HG03565 (cell line): Measurements from ENCODE around the gene FGD6.
"Not testable (repeated sequence)": the region's sequence is repeated elsewhere in the genome, so short reads cannot be mapped to it uniquely, and the experiment has no call there.

Experiments
- ATAC-seq: cut with Tn5 transposase; IDR thresholded peaks from one replicate; pipeline ENCODE4 v1.9.1; 2021; ENCODE audit warnings: mild to moderate bottlenecking, moderate library complexity; ENCODE audit not compliant: unreplicated experiment

FGD6 gene

DNA sequence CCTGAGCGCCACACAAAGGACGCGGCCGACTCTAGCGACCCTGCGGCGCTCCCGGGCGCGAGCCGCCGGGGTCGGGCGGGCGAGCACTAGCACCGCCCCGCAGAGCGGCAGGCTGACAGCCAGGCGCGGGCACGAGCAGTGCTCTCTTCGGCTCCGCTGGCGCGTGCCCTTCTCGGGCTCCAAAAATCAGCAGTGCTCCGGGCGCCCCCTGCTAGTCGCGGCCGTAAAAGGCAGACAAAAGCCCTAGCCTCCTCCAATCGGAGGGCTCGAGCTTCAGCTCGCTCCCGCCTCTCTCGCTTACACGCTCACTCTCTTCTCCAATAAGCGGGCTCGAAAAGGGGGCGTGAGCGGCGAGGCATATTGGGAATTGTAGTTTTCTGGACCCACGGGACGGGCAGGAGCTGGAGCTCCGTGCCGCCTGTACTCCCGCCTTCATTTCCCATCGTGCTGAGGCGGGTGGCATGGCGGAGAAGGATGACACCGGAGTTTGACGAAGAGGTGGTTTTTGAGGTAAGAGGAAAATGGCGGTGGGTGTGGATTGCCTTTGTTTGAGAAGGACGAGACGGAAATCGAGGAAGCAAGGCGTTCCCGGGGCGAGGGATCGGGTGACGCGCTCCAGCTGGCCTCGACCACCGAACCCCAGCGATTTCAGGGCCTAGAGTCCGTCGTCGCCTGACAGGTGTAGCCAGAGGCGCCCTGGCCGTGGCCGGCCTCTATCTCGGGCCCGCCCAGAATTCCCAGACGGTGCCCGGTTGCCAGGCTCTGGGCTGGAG lies at the start of gene FGD6, which contains the start of gene VEZT:
TSS of gene FGD6 (minus strand) at position 91 of the 773 bp plus-strand sequence. CDS start 227 bp downstream, outside the sequence.
TSS of gene VEZT (plus strand) at position 431 of the 773 bp plus-strand sequence. CDS start at position 475, 44 bp downstream.
- ATAC-seq, result peak; percentile 88

DNA sequence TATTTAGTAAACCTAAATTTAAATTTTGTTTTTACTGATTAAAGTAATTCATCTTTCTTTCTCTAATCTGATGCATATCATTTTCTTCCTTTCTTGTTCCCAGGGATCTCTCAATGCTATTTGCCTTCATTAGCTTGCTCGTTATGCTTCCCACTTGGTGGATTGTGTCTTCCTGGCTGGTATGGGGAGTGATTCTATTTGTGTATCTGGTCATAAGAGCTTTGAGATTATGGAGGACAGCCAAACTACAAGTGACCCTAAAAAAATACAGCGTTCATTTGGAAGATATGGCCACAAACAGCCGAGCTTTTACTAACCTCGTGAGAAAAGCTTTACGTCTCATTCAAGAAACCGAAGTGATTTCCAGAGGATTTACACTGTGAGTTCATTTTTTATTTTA lies 49.0 kb upstream of the FGD6 start:
- ATAC-seq, result no peak

DNA sequence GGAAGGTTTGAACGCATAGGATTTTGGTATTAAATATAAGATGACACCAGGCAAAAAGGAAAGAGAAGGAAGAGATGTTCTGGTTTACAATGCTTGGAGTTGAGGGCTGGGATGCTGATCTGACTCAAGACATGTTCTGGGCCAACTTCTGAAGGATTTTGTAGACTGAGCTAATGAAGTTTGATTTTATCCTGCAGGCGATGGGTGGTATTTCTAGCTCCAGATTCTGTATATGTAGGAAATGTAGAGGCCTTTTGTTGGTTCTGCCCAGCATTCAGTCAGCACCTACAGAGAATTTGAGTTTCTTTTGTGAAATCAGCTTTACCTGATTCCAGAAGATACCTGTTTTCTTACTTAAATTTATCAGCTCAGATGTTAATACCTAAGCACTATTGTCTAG lies 48.5 kb upstream of the FGD6 start:
- ATAC-seq, result no peak

DNA sequence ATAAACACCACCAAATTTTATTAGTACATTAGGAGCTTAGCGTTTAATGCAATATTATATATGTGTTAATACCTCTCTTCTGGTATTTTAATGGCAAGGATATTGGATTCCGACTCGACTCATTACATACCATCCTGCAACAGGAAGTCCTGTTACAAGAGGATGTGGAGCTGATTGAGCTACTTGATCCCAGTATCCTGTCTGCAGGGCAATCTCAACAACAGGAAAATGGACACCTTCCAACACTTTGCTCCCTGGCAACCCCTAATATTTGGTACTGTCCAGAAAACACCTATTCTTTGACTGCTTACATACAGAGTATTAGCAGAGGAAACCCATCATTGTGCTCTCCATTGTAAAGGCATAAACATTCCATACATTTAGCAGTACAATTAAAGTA lies 45.5 kb upstream of the FGD6 start:
- no peak for ATAC-seq

DNA sequence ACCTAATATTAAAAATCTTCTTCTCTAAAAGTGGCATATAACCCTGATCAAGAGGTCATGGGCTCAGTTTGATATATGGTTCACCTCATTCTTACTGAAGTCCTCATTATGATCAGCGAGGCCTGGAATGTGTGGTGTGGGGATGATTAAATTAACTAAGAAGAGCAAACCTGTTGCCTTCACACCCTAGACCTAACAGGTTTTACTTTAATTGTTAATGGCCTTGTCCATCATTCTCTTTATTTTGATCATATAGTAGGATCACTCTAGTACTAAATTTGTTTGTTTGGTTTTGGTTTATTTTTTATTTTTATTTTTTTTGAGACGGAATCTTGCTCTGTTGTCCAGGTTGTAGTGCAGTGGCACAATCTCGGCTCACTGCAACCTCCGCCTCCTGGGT lies 43.8 kb upstream of the FGD6 start:
- no peak for ATAC-seq

DNA sequence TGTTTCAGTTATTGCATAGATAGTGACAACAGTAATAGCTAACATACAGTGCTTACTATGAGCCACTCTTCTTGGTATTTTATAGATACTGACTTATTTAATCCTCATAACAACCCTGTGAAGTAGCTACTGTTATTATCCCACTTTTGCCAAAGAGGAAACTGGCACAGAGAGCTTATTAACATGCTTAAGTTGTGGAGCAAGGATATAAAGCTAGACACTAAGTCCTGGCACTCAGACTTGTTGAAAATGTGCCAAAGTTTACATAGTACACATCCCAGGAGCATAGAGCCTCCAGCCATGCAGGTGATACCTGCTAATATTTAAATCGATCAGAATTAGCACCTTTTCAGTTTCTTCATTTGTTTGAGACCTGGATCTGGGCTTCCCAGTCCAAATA lies 42.1 kb upstream of the FGD6 start:
- no peak for ATAC-seq

DNA sequence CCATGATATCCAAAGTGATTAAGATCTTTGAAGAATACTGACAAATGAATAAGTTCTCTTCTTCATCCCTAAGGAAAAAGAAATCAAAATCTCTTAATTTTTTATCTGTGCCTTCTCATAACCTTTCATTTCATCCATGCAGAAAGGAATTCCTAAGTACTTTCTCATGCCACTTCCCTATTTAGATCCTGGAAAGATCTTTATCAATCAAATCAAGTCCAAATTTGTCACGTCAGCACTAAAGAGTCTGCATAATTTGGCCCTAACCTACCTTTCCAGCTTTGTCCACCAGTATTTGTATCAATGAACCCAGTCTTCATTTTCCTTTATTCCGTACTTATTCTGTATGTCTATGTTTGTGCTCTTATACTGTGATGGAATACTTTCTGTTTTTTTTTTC lies 41.5 kb upstream of the FGD6 start:
- no peak for ATAC-seq

DNA sequence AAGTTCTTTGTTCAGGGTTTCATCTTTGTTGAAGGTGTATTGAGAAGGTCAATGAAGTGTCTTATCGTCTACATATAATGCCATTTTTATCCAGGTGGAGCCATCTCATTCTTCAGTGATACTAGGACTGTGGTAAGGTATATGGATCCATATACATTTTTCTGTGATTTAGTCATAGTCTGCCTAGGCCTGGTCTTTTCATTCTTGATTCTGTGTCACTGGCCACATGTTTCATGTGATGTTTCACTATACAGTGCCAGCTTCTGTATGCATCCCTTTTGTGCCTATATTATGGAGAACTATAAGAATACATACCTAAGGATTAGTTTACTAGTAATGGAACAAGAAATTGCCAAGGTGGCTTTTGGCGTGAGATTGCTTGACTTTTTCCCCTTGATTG lies 40.9 kb upstream of the FGD6 start:
- no peak for ATAC-seq

DNA sequence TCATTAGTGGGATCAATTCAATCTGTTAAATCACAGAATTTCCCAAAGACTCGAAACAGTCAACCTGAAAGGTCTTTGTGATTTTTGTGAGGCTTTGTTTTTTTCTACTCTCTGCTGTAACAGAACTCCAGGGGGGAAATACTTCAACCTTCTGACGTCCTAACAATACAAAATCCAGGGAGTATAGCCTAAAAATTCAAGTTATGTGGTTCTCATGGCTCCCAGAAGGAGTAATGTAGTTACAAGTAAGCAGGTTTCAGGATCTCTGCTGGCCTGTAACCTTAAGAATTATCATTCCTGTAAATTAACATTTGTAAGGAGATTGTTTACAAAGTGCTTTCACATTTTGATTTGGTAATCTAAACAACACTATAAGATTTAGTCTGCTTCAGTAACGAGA lies 40.3 kb upstream of the FGD6 start:
- ATAC-seq, result no peak

DNA sequence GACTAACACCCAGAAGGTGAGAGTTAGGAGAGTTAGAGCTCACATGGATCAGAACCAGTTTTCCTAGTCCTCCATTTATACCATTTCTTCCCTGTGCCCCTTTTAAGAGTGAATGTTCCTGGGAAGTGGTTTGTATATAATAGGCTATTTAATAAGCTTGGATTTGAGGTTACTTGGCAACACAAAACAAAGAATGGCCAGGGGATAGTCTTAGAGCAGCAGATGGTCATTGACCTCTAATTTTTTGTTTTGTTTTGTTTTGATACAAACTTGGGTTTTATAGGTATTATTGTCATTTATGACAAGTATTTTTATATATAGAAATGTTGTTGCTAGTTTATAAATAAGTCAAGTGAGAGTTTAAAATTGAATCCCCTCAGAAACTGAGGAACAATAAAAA lies 36.1 kb upstream of the FGD6 start:
- ATAC-seq, result no peak

DNA sequence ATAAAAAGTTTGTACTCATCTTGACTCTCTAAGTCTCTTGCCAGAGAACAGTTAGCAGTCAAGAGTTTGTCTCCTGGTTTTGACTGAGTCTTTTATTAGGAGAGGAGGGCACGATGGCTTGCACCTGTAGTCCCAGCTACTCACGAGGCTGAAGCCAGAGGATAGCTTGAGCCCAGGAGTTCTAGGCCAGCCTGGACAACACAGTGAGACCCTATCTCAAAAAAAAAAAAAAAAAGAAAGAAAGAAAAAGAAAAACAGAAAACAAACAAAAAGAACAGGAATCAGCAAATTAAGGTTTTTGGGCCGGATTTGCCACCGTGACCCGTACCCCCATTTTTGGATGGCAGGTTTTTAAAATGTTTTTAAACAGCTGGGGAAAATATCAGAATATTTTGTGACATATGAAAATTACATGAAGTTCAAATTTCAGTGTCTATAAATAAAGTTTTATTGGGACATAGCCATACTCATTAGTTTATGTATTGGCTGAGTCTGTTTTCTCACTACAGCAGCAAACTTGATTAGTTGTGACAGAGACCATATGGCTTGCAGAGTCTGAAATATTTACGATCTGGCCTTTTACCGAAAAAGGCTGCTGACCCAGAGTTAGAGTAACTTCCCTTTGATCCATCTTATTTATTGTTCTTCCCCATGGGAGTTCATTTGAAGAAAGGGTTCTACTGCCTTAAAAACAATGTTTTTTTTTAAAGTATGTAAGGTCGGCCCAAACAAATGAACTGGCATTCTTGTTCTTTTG lies 31.5 kb upstream of the FGD6 start:
- no peak for ATAC-seq

DNA sequence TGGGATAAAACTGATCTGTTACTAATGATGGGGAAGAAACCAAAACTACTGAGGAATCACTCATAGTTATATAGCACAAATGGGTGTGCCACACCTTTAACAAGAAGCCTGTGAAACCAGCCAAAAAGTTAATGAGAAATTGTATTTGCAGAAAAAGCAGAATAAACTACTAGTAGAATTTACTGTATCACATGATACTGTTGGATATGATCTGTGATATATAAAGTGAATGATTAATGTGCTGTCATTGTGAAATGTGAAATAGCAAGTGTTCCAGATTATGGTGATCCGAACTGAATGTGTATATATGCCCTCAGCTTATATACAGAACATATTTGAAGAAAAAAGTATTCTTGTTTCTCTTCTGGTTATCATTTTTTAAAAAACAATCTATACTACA lies 30.8 kb upstream of the FGD6 start:
- no peak for ATAC-seq

DNA sequence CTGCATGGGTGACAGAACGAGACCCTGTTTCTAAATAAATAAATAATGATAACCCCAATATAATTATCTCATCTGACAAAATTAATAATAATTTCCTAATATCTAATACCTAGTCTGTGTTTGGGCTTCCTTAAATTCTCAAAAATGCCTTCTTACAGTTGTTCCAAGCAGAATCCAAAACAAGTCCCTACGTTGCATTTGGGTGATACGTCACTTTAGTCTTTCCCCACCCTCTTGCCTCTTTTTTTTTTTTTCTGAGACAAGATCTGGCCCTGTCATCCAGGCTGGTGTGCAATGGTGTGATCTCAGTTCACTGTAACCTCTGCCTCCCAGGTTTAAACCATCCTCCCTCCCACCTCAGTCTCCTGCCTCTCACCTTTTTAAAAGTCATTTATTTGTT lies 27.1 kb upstream of the FGD6 start:
- no peak for ATAC-seq

DNA sequence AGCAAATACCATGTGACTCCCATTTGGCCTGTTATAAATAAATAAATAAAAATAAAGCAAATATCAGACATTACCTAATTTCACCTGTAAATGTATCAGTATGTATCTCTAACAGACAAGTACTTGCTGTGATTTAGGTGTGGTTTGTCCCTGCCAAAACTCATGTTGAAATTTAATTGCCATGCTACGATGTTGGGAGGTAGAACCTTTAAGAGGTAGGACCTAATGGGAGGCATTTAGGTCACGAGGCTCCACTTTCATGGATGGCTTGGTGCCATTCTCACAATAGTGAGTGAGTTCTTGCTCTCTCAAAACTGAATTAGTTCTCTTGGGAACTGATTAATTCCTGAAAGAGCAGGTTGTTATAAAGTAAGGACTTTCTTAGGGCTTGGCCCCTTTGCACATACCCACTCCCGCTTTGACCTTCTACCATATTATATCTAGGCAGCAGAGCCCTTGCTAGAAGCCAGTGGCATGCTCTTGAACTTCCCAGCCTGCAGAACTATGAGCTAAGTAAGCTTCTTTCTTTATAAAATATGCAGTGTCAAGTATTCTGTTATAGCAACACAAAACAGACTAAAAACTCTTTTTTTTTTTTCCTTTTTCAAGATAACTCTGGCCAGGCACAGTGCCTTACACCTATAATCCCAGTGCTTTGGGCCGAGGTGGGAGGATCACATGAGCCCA lies 26.4 kb upstream of the FGD6 start:
- no peak for ATAC-seq

DNA sequence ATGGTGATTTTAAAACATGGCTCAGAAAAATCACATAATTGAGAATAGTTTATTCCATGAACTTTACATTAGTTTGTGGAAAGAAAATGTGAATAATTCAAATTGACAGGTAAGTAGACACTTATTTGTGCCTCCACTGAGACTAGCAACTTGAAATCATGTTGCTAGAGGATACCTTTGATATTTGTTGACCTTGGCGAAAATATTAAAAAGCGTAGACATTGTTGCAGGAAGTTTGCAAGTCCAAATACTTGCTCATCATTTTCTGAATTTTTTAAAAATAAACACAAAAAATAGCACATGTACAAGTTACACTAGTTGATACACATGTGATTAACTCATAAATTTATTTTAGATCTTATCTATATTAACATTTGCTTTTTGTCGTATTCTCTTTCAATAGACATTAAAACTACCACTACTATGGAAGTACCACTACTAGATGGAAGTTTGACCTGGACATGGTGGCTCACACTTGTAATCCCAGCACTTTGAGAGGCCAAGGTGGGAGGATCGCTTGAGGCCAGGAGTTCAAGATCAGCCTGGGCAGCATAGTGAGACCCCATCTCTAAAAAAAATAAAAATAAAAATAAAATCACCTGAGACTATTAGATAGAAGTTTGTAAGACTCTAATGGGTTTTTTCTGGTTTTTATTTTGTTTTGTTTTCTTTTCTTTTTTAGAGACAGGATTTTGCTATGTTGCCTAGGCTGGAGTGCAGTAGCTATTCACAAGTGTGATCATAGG lies 24.7 kb upstream of the FGD6 start:
- no peak for ATAC-seq

DNA sequence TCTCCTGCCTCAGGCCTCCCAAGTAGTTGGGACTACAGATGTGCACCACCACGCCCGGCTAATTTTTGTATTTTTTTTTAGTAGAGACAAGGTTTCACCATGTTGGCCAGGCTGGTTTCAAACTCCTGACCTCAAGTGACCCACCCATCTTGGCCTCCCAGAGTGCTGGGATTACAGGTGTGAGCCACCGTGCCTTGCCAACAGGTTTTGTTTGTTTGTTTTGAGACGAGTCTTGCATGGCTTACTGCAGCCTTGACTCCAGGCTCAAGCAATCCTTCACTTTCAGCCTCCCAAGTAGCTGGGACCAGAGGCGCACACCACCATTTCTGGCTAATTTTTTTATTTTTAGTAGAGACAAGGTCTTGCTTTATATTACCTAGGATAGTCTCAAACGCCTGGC lies 23.9 kb upstream of the FGD6 start:
- ATAC-seq, result not testable (repeated sequence)

DNA sequence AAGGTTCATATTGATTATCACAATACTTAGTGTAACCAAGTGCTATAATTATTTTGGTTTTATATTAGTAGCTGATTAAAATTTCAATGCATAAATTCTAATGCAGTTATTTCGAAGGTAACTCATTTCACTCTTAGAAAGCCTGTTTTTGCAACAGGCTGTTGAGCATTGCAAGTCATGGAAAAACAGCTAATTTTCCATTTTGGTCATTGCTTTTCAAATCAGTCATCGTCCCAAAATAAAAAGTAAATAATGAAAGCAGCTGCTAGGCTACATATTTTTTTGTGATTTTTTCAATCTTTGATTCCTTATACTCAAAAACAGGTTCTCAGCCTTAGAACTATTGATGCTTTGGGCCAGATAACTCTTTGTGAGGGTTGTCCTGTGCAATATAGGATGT lies 23.3 kb upstream of the FGD6 start:
- no peak for ATAC-seq

DNA sequence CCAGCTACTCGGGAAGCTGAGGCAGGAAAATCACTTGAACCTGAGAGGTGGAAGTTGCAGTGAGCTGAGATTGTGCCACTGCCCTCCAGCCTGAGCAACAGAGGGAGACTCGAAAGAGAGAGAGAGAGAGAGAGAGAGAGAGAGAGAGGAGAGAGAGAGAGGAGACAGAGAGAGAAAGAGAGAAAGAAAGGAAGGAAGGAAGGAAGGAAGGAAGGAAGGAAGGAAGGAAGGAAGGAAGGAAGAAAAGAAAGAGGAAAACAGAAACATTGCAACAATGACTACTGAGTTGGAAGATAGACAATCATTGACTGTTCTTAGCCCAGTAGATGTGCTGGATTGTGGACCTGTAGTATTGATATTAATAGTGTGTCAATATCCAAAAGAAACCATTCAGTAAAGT lies 22.6 kb upstream of the FGD6 start:
- ATAC-seq, result not testable (repeated sequence)

DNA sequence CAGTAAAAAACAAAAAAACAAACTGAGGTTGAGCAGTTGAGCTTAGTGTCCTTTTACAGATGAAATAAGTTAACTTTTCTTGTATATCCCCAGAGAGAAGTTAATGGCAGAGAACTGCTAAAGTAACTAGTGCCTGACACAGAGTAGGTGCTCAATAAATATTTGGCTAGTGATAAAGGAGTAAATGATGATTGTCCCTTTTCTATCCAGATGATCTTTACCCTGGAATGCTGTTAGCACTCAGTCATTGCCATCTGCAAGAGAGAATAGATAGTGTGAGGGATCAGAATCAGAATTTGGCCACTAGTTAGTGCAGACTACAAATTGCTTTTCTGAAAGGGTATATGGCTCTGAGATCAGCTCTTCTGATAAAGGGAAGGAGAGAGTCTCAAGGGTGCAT lies 21.9 kb upstream of the FGD6 start:
- no peak for ATAC-seq

DNA sequence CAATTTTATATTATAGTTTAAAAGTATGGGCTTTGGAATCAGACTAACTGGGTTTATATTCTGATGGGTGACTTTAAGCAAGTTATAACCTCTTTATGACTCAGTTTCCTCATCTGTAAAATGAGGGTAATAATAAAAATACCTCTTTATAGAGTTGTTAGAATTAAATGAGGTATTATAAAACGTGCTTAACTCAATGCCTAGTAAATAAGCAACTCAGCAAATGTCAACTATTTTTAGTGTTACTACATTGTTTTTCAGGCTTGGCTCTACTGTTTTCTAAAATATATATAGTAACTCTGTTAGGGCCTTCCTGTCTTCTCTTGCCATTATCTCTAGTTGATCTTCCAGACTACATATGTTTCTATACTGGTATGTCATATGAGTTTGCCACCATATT lies 20.9 kb upstream of the FGD6 start:
- ATAC-seq, result no peak

DNA sequence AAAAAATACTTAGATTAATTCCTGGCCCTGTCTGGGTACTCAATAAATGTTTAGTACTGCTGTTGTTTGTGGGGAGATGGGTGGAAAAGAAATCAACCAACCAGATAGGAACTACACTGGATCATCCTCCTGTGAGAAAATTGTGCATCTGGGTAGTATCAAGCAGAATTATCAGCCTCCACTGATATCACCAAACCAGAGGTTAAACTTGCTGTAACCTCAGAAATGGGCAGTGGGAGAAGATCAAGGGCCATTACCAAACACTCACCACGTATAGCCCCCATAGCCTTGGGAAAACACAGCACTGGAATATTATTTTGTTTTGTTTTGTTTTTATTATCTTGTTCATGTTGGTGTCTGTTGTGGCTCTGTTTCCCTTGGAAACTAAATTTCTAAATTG lies 20.0 kb upstream of the FGD6 start:
- ATAC-seq, result no peak
